Measurements from ENCODE around the gene ZNF436.

DNA sequence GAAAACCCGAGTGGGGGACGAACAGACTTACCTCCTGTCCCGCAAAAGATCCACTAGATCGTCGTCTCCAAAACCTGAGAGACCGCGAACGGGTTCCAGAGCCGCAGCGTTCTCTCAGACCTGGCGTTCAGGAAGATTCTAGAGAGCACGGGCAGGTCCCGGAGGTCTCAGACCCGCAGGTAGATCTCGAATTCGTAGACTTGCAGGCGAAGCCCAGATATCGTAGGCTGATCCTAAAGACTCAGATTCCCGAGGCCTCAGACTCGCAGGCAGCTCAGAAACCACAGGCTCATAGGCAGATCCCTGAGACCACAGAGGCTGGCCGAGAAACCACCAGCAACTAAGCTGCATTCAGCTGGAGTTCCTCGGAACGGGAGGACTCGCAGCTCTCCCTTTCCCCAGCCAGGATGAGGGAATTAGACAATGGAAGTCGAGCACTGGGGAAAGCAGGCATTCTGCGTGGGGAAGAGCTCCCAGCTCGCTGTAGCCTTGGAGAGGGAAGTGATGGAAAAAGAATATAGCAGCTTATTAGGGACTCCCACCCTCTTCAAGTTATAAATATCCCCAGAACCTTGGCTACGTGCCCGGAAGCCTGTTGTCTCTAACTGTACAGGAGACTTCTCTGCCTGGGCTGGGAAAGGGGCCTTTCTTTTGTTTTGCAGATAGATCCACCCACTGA lies at the start of gene ZNF436:
- TF ChIP-seq, protein P1, sequence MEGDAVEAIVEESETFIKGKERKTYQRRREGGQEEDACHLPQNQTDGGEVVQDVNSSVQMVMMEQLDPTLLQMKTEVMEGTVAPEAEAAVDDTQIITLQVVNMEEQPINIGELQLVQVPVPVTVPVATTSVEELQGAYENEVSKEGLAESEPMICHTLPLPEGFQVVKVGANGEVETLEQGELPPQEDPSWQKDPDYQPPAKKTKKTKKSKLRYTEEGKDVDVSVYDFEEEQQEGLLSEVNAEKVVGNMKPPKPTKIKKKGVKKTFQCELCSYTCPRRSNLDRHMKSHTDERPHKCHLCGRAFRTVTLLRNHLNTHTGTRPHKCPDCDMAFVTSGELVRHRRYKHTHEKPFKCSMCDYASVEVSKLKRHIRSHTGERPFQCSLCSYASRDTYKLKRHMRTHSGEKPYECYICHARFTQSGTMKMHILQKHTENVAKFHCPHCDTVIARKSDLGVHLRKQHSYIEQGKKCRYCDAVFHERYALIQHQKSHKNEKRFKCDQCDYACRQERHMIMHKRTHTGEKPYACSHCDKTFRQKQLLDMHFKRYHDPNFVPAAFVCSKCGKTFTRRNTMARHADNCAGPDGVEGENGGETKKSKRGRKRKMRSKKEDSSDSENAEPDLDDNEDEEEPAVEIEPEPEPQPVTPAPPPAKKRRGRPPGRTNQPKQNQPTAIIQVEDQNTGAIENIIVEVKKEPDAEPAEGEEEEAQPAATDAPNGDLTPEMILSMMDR (conservative IDR thresholded peaks at IDR 0.05), result no peak
- TF ChIP-seq ZFX (IDR thresholded peaks at IDR 0.05), result no peak
